ENCODE measurements around the gene PRLH. TPM values are rescaled to one million over a fixed set of nuclear protein-coding genes. Genes with fewer than 3 reads are reported as not detected.
A peak's percentile ranks its signal among the peaks of the same experiment; 100 is the strongest.

PRLH gene
- total and polyA plus RNA-seq, 2 donors (not counting 3 experiments of a cell fraction or from before 2014, with no cell fraction given), result not detected

- Histone ChIP-seq H3K9ac (replicated peaks; ENCODE audit: extremely low read depth, insufficient read depth, low read length) (peak overlapping the region; percentile 92), H4K20me1 (replicated peaks; ENCODE audit: control insufficient read depth, extremely low read depth, insufficient read depth, low read length) (no peaks in the 10 kb centered on the region), H3K9me1 (replicated peaks; ENCODE audit: control insufficient read depth, extremely low read depth, insufficient read depth, low read length) (no peaks in the 10 kb centered on the region), H3K9me3 (replicated peaks; ENCODE audit: control insufficient read depth, insufficient read depth, low read length) (no peaks in the 10 kb centered on the region), H3K36me3 (ENCODE audit: control insufficient read depth in 2 of 2, extremely low read depth in 1 of 2, insufficient read depth in 2 of 2, low read length in 2 of 2) (no peaks in the 10 kb centered on the region), H2AFZ (ENCODE audit: low read depth, low read length) (no peak overlapping the region), H3K27me3 (ENCODE audit: control insufficient read depth in 2 of 2, insufficient read depth in 2 of 2, low read length in 2 of 2) (no peaks in the 10 kb centered on the region), H3K4me2 (ENCODE audit: insufficient read depth, low read length) (peak overlapping the region; percentile 67), H3K27ac (ENCODE audit: insufficient read depth, low read depth, low read length) (peak overlapping the region; percentile 99), H3K79me2 (ENCODE audit: control insufficient read depth, insufficient read depth, low read length) (no peaks in the 10 kb centered on the region), H3K4me3 (replicated peaks in 1 of 3; ENCODE audit: insufficient read depth in 1 of 3, low read depth in 1 of 3, low read length in 3 of 3) (no peak overlapping the region), H3K4me1 (ENCODE audit: control insufficient read depth, extremely low read depth, insufficient read depth, low read length) (peaks cover 54% of the 10 kb centered on the region)
- intact Hi-C loops (cut with micrococcal nuclease), result loop anchor here (1.0 kb wide), 3 partner anchors 13 to 79 kb away; no protein-coding TSS in a partner anchor
- DNase-seq (ENCODE audit: low read depth, low spot score), result no peak
- CTCF ChIA-PET, result interaction anchor here (0.7 to 3.2 kb wide), 14 partner anchors 9 to 129 kb away, joined by 3 to 17 read pairs (median 4); partner anchors contain the start of gene LRRFIP1
- TF ChIP-seq JUN (IDR thresholded peaks at IDR 0.05; ENCODE audit: borderline replicate concordance, insufficient read depth, insufficient read length, low read depth), result no peak
- no peak for TF ChIP-seq POLR2A (IDR thresholded peaks at IDR 0.05; ENCODE audit: low read depth, low read length)
- no peak for TF ChIP-seq GATA2 (IDR thresholded peaks at IDR 0.05; ENCODE audit: insufficient read depth, insufficient read length, low read depth, low read length)
- TF ChIP-seq MYC (IDR thresholded peaks at IDR 0.05; ENCODE audit: low read depth, low read length), result no peak
- no peak for TF ChIP-seq CTCF (IDR thresholded peaks at IDR 0.05; ENCODE audit: extremely low read depth in 1 of 2, insufficient read depth in 1 of 2, low read depth in 1 of 2, low read length in 2 of 2)
- TF ChIP-seq POLR2AphosphoS5 (IDR thresholded peaks at IDR 0.05; ENCODE audit: insufficient read depth, low read depth, low read length), result no peak
- no peak for TF ChIP-seq EZH2 (IDR thresholded peaks at IDR 0.05; ENCODE audit: borderline replicate concordance, low read depth, low read length, severe bottlenecking)
- no peak for TF ChIP-seq MAX (IDR thresholded peaks at IDR 0.05; ENCODE audit: insufficient read depth, insufficient read length)
- TF ChIP-seq FOS (IDR thresholded peaks at IDR 0.05; ENCODE audit: borderline replicate concordance, insufficient read depth, low read length), result no peak
- dilution Hi-C loops (cut with MboI; ENCODE audit: extremely low pct_ligation_motif_present, low sequenced_read_pairs), result no loop called here
- peak; percentile 18 for FAIRE-seq
- BruUV-seq (replicated peaks), result TSS peak; percentile 52
- POLR2A ChIA-PET, result interaction anchor here (1.1 kb wide), 1 partner anchor 12 kb away, joined by 4 read pairs; no protein-coding TSS in a partner anchor
Measured at GRCh38 chr2:237616373-237616733, 50.0 kb downstream of the PRLH start.

Small RNAs within 50 kb of the gene (small RNA-seq; reads per million reads assigned to genes)
- not detected for gene RNU6-1140P (ENCODE audit: insufficient read depth, insufficient read length, low read depth, low replicate concordance)

Other genes with a start within 250 kb of the PRLH start
- not detected in 2 replicates for gene COL6A3, start 152.4 kb upstream of the PRLH start, total RNA-seq
- gene COL6A3, start 152.4 kb upstream of the PRLH start, polyA plus RNA-seq, result 0.03 TPM in 1 of 2 replicates, not detected in the other
- gene MLPH, start 79.3 kb upstream of the PRLH start, total RNA-seq, result not detected in 2 replicates
- not detected in 2 replicates for gene MLPH, start 79.3 kb upstream of the PRLH start, polyA plus RNA-seq
- gene RAB17, start 24.2 kb downstream of the PRLH start, total RNA-seq, result 0.55 and 0.77 TPM in 2 replicates
- 0.37 and 0.41 TPM in 2 replicates for gene RAB17, start 24.2 kb downstream of the PRLH start, polyA plus RNA-seq
- 162 and 179 TPM in 2 replicates for gene LRRFIP1, start 61.0 kb downstream of the PRLH start, total RNA-seq
- gene LRRFIP1, start 61.0 kb downstream of the PRLH start, polyA plus RNA-seq, result 29.4 and 39.2 TPM in 2 replicates
- 0.44 and 0.53 TPM in 2 replicates for gene RBM44, start 232.2 kb downstream of the PRLH start, total RNA-seq
- 0.14 and 0.16 TPM in 2 replicates for gene RBM44, start 232.2 kb downstream of the PRLH start, polyA plus RNA-seq

All from endothelial cell of umbilical vein (primary cell).